ENCODE data around the gene LCE2B. TPM values are rescaled to one million over a fixed set of nuclear protein-coding genes. Genes with fewer than 3 reads are reported as not detected.

LCE2B gene
- total RNA-seq, 1 experiment from 2014 or later, result not detected

- H3K27me3 ChIP-seq (ENCODE audit: insufficient read depth, low read length), result no peaks in the 10 kb centered on the region
- no peaks in the 10 kb centered on the region for H3K23me2 ChIP-seq (ENCODE audit: insufficient read length, low read depth, low read length, poor library complexity, severe bottlenecking)
- no peak overlapping the region for H2BK12ac ChIP-seq (ENCODE audit: insufficient read length, low read depth, low read length)
- H3K79me2 ChIP-seq (ENCODE audit: insufficient read depth, low read length), result no peaks in the 10 kb centered on the region
- H3K18ac ChIP-seq (ENCODE audit: insufficient read length, low read depth, low read length), result no peak overlapping the region
- Mint-ChIP-seq H3K27me3 (ENCODE audit: low read depth) (peaks cover 3% of the 10 kb centered on the region; the same call in 1 of the 2 replicates), H3K36me3 (ENCODE audit: insufficient read depth in 1 of 3, low read depth in 3 of 3) (peaks cover 0 to 27% (median 12%) of the 10 kb centered on the region in 3 experiments; a peak in 5 of 7 replicates), H3K4me3 (no peak overlapping the region), H3K4me1 (no peaks in the 10 kb centered on the region), H3K27ac (no peak overlapping the region), H3K9me3 (peaks cover 90 to 93% of the 10 kb centered on the region in 2 experiments)
- H4K20me1 ChIP-seq (ENCODE audit: control insufficient read depth, insufficient read depth, insufficient read length), result no peaks in the 10 kb centered on the region
- H3K4me1 ChIP-seq (ENCODE audit: insufficient read depth, low read length), result no peaks in the 10 kb centered on the region
- no peak overlapping the region for H3K27ac ChIP-seq (ENCODE audit: insufficient read length, low read depth, low read length)
- H4K5ac ChIP-seq (ENCODE audit: insufficient read length, low read depth, low read length), result no peak overlapping the region
- no peak overlapping the region for H3K14ac ChIP-seq (ENCODE audit: insufficient read depth, low read length)
- no peak overlapping the region for H3K4me2 ChIP-seq (ENCODE audit: insufficient read depth, insufficient read length, low read length)
- H3K9ac ChIP-seq (ENCODE audit: extremely low read depth, insufficient read length, low read length), result no peak overlapping the region
- H2BK15ac ChIP-seq (ENCODE audit: low read depth, low read length), result no peak overlapping the region
- H4K91ac ChIP-seq (ENCODE audit: insufficient read length, low read depth, low read length), result no peak overlapping the region
- peaks cover 87% of the 10 kb centered on the region for H3K9me3 ChIP-seq (ENCODE audit: control insufficient read depth, low read depth, low read length)
- H3K79me1 ChIP-seq (ENCODE audit: insufficient read depth, low read depth, low read length, poor library complexity, severe bottlenecking), result no peaks in the 10 kb centered on the region
- H3K23ac ChIP-seq (ENCODE audit: insufficient read length, low read depth, low read length), result no peak overlapping the region
- no peak overlapping the region for H2BK120ac ChIP-seq (ENCODE audit: low read depth, low read length, poor library complexity, severe bottlenecking)
- no peak overlapping the region for H3K56ac ChIP-seq (ENCODE audit: insufficient read length, low read depth, low read length)
- WGBS (ENCODE audit: extremely low coverage, insufficient read length, low lambda C conversion rate), result no CpG with 5 or more reads among the region's 1 CpG
- no peak overlapping the region for H2AK5ac ChIP-seq (ENCODE audit: insufficient read length, low read length)
- no peak overlapping the region for H2BK20ac ChIP-seq (ENCODE audit: low read depth, low read length, poor library complexity, severe bottlenecking)
- no peak overlapping the region for H3K4ac ChIP-seq (ENCODE audit: low read depth, low read length)
- no peak for TF ChIP-seq CTCF (conservative IDR thresholded peaks at IDR 0.05)
- no peak overlapping the region for H2AFZ ChIP-seq (ENCODE audit: low read length)
- H2BK5ac ChIP-seq (ENCODE audit: insufficient read length, low read length), result no peak overlapping the region
- DNase-seq, result no peak
- no peak overlapping the region for H3T11ph ChIP-seq (ENCODE audit: low read length)
- H4K8ac ChIP-seq (replicated peaks; ENCODE audit: insufficient read length, low read depth, low read length), result no peak overlapping the region
Observed at GRCh38 chr1:152735648-152736047, 49.7 kb downstream of the LCE2B start.

Other genes starting within 250 kb of the LCE2B start
- gene LCE5A, start 175.3 kb upstream of the LCE2B start, total RNA-seq (2021), result not detected in 2 replicates
- gene CRCT1, start 171.6 kb upstream of the LCE2B start, total RNA-seq (2021), result not detected in 2 replicates
- gene LCE3E, start 119.3 kb upstream of the LCE2B start, total RNA-seq (2021), result not detected in 2 replicates
- gene LCE3D, start 105.6 kb upstream of the LCE2B start, total RNA-seq (2021), result not detected in 2 replicates
- not detected in 2 replicates for gene LCE3C, start 85.9 kb upstream of the LCE2B start, total RNA-seq (2021)
- gene LCE3B, start 72.3 kb upstream of the LCE2B start, total RNA-seq (2021), result not detected in 2 replicates
- gene LCE3A, start 63.0 kb upstream of the LCE2B start, total RNA-seq (2021), result not detected in 2 replicates
- gene LCE2D, start 22.7 kb upstream of the LCE2B start, total RNA-seq (2021), result not detected in 2 replicates
- gene LCE2C, start 10.8 kb upstream of the LCE2B start, total RNA-seq (2021), result not detected in 2 replicates
- gene LCE2A, start 12.2 kb downstream of the LCE2B start, total RNA-seq (2021), result not detected in 2 replicates
- not detected in 2 replicates for gene LCE4A, start 22.0 kb downstream of the LCE2B start, total RNA-seq (2021)
- gene KPRP, start 71.9 kb downstream of the LCE2B start, total RNA-seq (2021), result not detected in 2 replicates
- gene LCE1F, start 89.0 kb downstream of the LCE2B start, total RNA-seq (2021), result not detected in 2 replicates
- not detected in 2 replicates for gene LCE1E, start 100.1 kb downstream of the LCE2B start, total RNA-seq (2021)
- gene LCE1D, start 110.6 kb downstream of the LCE2B start, total RNA-seq (2021), result not detected in 2 replicates
- gene LCE1C, start 120.5 kb downstream of the LCE2B start, total RNA-seq (2021), result not detected in 2 replicates
- gene LCE1B, start 125.8 kb downstream of the LCE2B start, total RNA-seq (2021), result not detected in 2 replicates
- not detected in 2 replicates for gene LCE1A, start 141.3 kb downstream of the LCE2B start, total RNA-seq (2021)
- not detected in 2 replicates for gene LCE6A, start 156.7 kb downstream of the LCE2B start, total RNA-seq (2021)
- gene LCE7A, start 173.9 kb downstream of the LCE2B start, total RNA-seq (2021), result not detected in 2 replicates
- gene SMCP, start 192.2 kb downstream of the LCE2B start, total RNA-seq (2021), result not detected in 2 replicates
- not detected in 2 replicates for gene IVL, start 222.4 kb downstream of the LCE2B start, total RNA-seq (2021)

Data from H9 (cell line).